ENCODE data around the gene MLPH. TPM values are rescaled to one million over a fixed set of nuclear protein-coding genes. Genes with fewer than 3 reads are reported as not detected.

MLPH gene
- polyA plus RNA-seq, 6 donors from 2014 or later = not detected

DNA sequence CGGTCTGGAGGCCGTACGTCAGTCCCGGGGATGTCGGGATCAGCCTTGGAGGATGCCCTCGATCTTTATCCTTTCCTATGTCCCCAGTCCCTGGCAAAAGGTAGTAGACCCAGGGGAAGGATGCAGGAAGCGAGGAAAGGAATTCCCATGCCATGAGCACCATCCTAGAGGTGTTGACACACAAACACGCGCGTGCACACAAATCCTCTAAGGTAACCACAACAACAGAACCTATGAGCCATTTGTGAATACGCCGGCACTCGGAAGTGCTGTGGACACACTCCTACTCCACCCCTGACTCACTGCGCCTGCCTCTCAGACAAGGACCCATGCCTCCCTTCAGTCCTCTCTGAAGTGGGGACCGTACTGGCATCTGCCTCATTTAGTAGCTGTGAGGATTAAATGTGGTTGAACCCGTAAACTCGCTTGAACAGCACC lies 11.3 kb upstream of the MLPH start:
- peak overlapping the region; percentile 73 to 91 (median 83) for H3K4me3 Mint-ChIP-seq
- no peaks in the 10 kb centered on the region for H3K36me3 Mint-ChIP-seq
- H3K9me3 Mint-ChIP-seq = no peaks in the 10 kb centered on the region
- peaks cover 24 to 47% (median 33%) of the 10 kb centered on the region in 3 donors for H3K27me3 Mint-ChIP-seq
- peak in 1 of 2 donors; percentile 10 for ATAC-seq (ENCODE audit: low read depth in 2 of 2)
- peak overlapping the region in 1 of 6 donors; percentile 20 for H3K27ac Mint-ChIP-seq
- H3K4me1 Mint-ChIP-seq = peaks cover 5 to 19% (median 15%) of the 10 kb centered on the region in 3 donors
- DNase-seq = no peak

DNA sequence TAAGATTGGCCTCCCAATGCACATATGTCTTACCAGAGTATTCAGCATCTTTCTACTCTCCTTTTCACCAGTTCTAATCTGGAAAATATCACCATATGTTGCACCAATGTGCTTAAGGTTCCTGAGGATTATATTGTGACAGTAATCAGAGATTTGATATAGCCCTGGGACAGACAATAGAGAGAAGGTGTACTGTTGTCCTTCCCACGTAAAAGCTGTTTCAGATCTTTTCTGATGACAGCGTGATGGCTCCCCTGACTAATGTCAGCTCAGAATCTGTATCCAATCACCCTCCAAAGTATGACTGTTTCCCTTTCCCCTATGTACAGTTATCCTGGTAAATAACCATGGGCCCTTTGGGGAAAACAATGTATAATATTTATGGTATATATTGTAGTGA lies 9.0 kb upstream of the MLPH start:
- peaks cover 38 to 66% (median 51%) of the 10 kb centered on the region in 3 donors for H3K27me3 Mint-ChIP-seq
- DNase-seq (no peak), ATAC-seq (ENCODE audit: low read depth in 2 of 2) (no peak)
- peak overlapping the region in 2 of 8 donors; percentile 51 to 81 for H3K4me3 Mint-ChIP-seq
- H3K36me3 Mint-ChIP-seq = no peaks in the 10 kb centered on the region
- H3K27ac Mint-ChIP-seq = no peak overlapping the region
- no peaks in the 10 kb centered on the region for H3K9me3 Mint-ChIP-seq
- peaks cover 5 to 15% (median 13%) of the 10 kb centered on the region in 3 donors for H3K4me1 Mint-ChIP-seq

DNA sequence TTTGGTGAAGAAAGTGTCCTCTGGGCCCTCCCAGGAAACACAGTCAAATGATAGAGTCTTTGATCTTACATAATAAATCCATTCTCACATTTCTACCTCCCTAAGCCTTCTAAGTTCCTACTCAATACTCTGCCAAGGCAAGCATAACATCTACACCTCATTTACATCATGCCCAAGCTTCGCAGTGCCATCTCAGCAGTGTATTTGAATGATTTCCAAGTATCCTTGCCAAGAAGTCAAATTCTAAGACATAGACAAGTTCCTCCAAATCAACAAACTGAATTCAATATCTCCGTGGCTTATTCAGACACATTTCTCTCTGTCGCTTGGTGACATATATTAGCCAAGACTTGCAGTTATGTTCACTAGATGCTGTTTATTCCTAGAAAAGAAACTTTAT lies 8.1 kb upstream of the MLPH start:
- Mint-ChIP-seq H3K27me3 (peaks cover 43 to 74% (median 59%) of the 10 kb centered on the region in 3 donors), H3K27ac (no peak overlapping the region), H3K4me1 (peaks cover 5 to 15% (median 13%) of the 10 kb centered on the region in 3 donors), H3K36me3 (no peaks in the 10 kb centered on the region), H3K9me3 (no peaks in the 10 kb centered on the region), H3K4me3 (peak overlapping the region in 1 of 8 donors; percentile 81)
- ATAC-seq (ENCODE audit: low read depth in 2 of 2) = no peak
- DNase-seq = no peak

DNA sequence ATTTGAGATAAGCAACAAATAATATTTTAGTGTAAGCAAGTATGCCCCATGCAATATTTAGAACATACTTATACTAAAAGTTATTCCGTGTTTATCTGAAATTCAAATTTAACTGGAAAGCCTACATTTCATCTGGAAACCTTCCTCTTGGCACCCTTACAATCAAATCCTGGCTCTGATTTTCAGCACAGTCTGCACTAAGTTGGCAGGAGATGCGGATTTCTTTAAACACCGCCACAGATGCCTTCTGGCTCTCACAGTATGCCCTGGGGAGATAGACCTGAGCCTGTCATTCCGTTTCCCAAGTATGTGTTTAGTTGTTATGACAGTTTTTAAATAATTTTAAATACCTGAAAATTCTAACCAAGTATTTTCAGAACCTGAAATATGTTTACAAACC lies 7.3 kb upstream of the MLPH start:
- ATAC-seq (ENCODE audit: low read depth in 2 of 2) (no peak), DNase-seq (no peak)
- Mint-ChIP-seq H3K4me1 (peaks cover 5 to 9% (median 9%) of the 10 kb centered on the region in 3 donors), H3K27ac (no peak overlapping the region), H3K9me3 (no peaks in the 10 kb centered on the region), H3K36me3 (no peaks in the 10 kb centered on the region), H3K4me3 (no peak overlapping the region), H3K27me3 (peaks cover 48 to 82% (median 66%) of the 10 kb centered on the region in 3 donors)

DNA sequence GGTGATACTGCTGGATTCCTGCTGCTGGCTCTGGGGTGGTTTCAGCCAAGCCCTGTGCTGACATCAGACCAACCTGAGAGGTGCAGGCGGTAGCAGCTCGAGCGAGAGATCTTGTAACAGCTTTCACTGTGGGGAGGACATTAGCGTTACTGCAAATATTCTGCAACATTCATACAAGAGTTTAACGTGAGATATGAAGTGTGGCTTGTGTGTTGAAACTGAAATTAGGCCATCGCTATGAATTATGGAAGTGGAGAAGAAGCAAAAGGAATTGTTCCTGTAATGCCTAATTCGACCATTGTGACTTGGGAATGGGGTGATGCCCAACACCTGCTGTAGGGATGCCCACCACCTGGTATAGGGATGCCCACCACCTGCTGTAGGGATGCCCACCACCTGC lies 6.5 kb upstream of the MLPH start:
- no peak overlapping the region for H3K4me3 Mint-ChIP-seq
- DNase-seq = no peak
- no peaks in the 10 kb centered on the region for H3K9me3 Mint-ChIP-seq
- H3K36me3 Mint-ChIP-seq = no peaks in the 10 kb centered on the region
- no peak for ATAC-seq (ENCODE audit: low read depth in 2 of 2)
- H3K4me1 Mint-ChIP-seq = peaks cover 5 to 8% (median 7%) of the 10 kb centered on the region in 3 donors
- H3K27ac Mint-ChIP-seq = no peak overlapping the region
- peaks cover 54 to 90% (median 72%) of the 10 kb centered on the region in 3 donors for H3K27me3 Mint-ChIP-seq

GRCh38 chr2:237480988-237481525 lies 6.0 kb upstream of the MLPH start:
- Mint-ChIP-seq H3K4me3 (no peak overlapping the region), H3K36me3 (no peaks in the 10 kb centered on the region), H3K27ac (no peak overlapping the region), H3K27me3 (peaks cover 59 to 92% (median 74%) of the 10 kb centered on the region in 3 donors), H3K4me1 (peaks cover 2 to 4% (median 3%) of the 10 kb centered on the region in 3 donors), H3K9me3 (no peaks in the 10 kb centered on the region)
- ATAC-seq (ENCODE audit: low read depth in 2 of 2) = no peak
- no peak for DNase-seq

DNA sequence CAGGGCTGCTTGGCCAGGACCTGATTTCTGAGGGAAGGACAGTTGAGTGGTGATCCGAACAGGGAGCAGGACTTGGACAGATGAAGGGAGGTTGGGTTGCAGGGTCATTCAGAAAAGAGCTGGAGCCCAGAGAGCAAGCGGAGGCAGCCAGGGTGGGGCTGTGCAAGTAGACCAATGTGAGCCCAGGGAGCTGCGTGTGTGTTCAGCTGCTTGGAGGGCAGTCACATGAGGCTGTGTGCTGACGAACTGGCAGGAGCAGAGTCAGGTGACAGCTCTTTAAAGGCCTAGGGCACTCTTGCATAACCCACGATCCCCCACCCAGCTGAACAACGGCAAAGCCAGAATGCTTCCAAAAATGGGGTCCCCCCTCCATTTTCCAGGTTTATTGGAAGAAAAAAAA lies 4.6 kb upstream of the MLPH start:
- Mint-ChIP-seq H3K4me3 (peak overlapping the region in 1 of 8 donors; percentile 23), H3K4me1 (no peaks in the 10 kb centered on the region), H3K27me3 (peaks cover 60 to 84% (median 75%) of the 10 kb centered on the region in 3 donors), H3K9me3 (no peaks in the 10 kb centered on the region), H3K27ac (no peak overlapping the region), H3K36me3 (no peaks in the 10 kb centered on the region)
- DNase-seq (no peak), ATAC-seq (ENCODE audit: low read depth in 2 of 2) (no peak)

GRCh38 chr2:237483018-237483731 lies 3.9 kb upstream of the MLPH start:
- no peak overlapping the region for H3K4me3 Mint-ChIP-seq
- DNase-seq = no peak

GRCh38 chr2:237485304-237485703 lies 1.7 kb upstream of the MLPH start:
- Mint-ChIP-seq H3K27ac (no peak overlapping the region), H3K4me1 (peaks cover 0 to 3% (median 0%) of the 10 kb centered on the region in 3 donors), H3K4me3 (no peak overlapping the region), H3K36me3 (no peaks in the 10 kb centered on the region), H3K27me3 (peaks cover 65 to 82% (median 80%) of the 10 kb centered on the region in 3 donors), H3K9me3 (peaks cover 0 to 9% (median 6%) of the 10 kb centered on the region in 7 donors)
- DNase-seq = no peak
- ATAC-seq (ENCODE audit: low read depth in 2 of 2) = no peak

More at GRCh38 chr2:237483018-237483731, 3.9 kb upstream of the MLPH start:
- peaks cover 62 to 80% (median 75%) of the 10 kb centered on the region in 3 donors for H3K27me3 Mint-ChIP-seq
- no peaks in the 10 kb centered on the region for H3K36me3 Mint-ChIP-seq
- no peak for ATAC-seq (ENCODE audit: low read depth in 2 of 2)
- H3K9me3 Mint-ChIP-seq = no peaks in the 10 kb centered on the region
- no peaks in the 10 kb centered on the region for H3K4me1 Mint-ChIP-seq
- no peak overlapping the region for H3K27ac Mint-ChIP-seq

GRCh38 chr2:237485844-237486243 lies 1.2 kb upstream of the MLPH start:
- no peak for ATAC-seq (ENCODE audit: low read depth in 2 of 2)
- Mint-ChIP-seq H3K4me1 (peaks cover 0 to 3% (median 0%) of the 10 kb centered on the region in 3 donors), H3K9me3 (peaks cover 0 to 14% (median 11%) of the 10 kb centered on the region in 7 donors), H3K36me3 (no peaks in the 10 kb centered on the region), H3K4me3 (no peak overlapping the region), H3K27me3 (peaks cover 65 to 85% (median 75%) of the 10 kb centered on the region in 3 donors), H3K27ac (no peak overlapping the region)
- DNase-seq = no peak

- ATAC-seq (ENCODE audit: low read depth in 2 of 2) (no peak), DNase-seq (no peak)
- Mint-ChIP-seq H3K4me1 (peaks cover 0 to 3% (median 0%) of the 10 kb centered on the region in 3 donors), H3K4me3 (no peak overlapping the region), H3K9me3 (peaks cover 0 to 19% (median 16%) of the 10 kb centered on the region in 7 donors), H3K27me3 (peaks cover 62 to 82% (median 70%) of the 10 kb centered on the region in 3 donors), H3K36me3 (no peaks in the 10 kb centered on the region), H3K27ac (peak overlapping the region in 1 of 6 donors; percentile 71)
Observed at GRCh38 chr2:237486334-237486818, 675 bp upstream of the MLPH start.

DNA sequence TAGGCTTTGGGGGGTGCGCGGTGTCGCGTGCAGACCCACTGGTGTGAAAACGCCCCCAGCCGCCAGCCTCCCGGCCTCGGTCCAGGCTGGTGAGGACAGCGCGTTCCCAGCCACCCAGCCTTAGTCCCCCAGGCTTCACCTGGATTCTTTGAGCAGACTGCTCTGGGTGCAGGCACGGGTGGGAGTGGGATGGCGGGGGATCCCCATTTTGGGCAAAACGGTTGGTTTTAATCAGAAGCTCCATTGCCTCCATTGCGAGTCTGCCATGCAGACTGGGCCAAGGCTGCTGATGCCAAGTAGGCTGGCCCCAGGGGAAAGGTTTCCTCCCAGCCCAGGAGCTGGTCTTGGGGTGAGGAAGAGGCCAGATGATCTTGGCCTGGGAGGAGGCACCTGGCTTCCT lies 445 bp downstream of the MLPH start:
- H3K9me3 Mint-ChIP-seq = peaks cover under 1 to 29% (median 26%) of the 10 kb centered on the region in 7 donors
- H3K27me3 Mint-ChIP-seq = peaks cover 51 to 79% (median 58%) of the 10 kb centered on the region in 3 donors
- peaks cover under 1 to 3% of the 10 kb centered on the region in 2 donors for H3K36me3 Mint-ChIP-seq
- DNase-seq (no peak), ATAC-seq (ENCODE audit: low read depth in 2 of 2) (no peak)
- H3K4me1 Mint-ChIP-seq = peaks cover 0 to 3% (median 0%) of the 10 kb centered on the region in 3 donors
- no peak overlapping the region for H3K27ac Mint-ChIP-seq
- no peak overlapping the region for H3K4me3 Mint-ChIP-seq

DNA sequence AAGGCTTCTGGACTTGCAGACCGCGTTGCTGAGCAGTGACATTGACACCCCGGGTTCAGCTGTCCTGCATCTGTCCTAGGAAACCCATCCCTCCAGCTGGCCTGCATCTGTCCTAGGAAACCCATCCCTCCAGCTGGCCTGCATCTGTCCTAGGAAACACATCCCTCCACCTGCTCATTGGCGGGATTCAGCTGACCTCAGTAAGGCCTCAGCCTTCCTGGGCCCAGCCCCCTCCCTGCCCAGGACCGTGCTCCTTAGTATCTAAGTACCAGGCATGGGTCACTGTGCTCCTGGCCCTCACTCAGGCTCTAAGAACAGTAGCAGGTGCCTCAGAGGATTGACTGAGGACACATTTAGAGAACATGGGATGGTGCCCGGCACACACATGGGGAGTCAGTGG lies 1.2 kb downstream of the MLPH start:
- H3K27me3 Mint-ChIP-seq = peaks cover 43 to 83% (median 62%) of the 10 kb centered on the region in 3 donors
- no peak overlapping the region for H3K4me3 Mint-ChIP-seq
- ATAC-seq (ENCODE audit: low read depth in 2 of 2) (no peak), DNase-seq (no peak)
- peaks cover 0 to 3% (median 0%) of the 10 kb centered on the region in 3 donors for H3K4me1 Mint-ChIP-seq
- peaks cover 6 to 37% (median 31%) of the 10 kb centered on the region in 7 donors for H3K9me3 Mint-ChIP-seq
- no peak overlapping the region for H3K27ac Mint-ChIP-seq
- H3K36me3 Mint-ChIP-seq = peaks cover 5 to 11% of the 10 kb centered on the region in 2 donors
